Keratinocyte (primary cell): ENCODE results near the gene TNIP1. TPM values are rescaled to one million over a fixed set of nuclear protein-coding genes. Genes with fewer than 3 reads are reported as not detected.

Experiments
- DNase-seq: peaks from one replicate; pipeline ENCODE4 v3.0.0-alpha.2; 2011; ENCODE audit warnings: low read depth, missing footprints, low spot score
- FAIRE-seq: peaks from 2 replicates; lab custom pipeline; 2011; peaks lifted over from hg19 to GRCh38; lab: Jason Lieb, UNC
- H2AFZ ChIP-seq: 2 replicates; pipeline ENCODE4 v1.6.0; 2012; ENCODE audit warnings: low read length, control low read depth, inconsistent platforms; ENCODE audit not compliant: control insufficient read depth
- H3K27ac ChIP-seq: 2 replicates; pipeline ENCODE4 v1.5.1; 2011; ENCODE audit warnings: low read length; ENCODE audit not compliant: control insufficient read depth, insufficient read depth
- H3K27me3 ChIP-seq: 3 replicates; pipeline ENCODE4 v1.6.0; 2011; ENCODE audit warnings: low read length; ENCODE audit not compliant: control insufficient read depth, insufficient read depth; ENCODE audit errors: extremely low read depth
- H3K36me3 ChIP-seq, 2 experiments: 2 replicates in 1 of 2; 3 replicates in 1 of 2; pipeline ENCODE4 v1.5.1; 2011; ENCODE audit warnings: low read length in 2 of 2, mild to moderate bottlenecking in 1 of 2; ENCODE audit not compliant: control insufficient read depth in 2 of 2, insufficient read depth in 2 of 2; ENCODE audit errors: extremely low read depth in 1 of 2
- H3K4me1 ChIP-seq: 3 replicates; pipeline ENCODE4 v1.5.1; 2011; ENCODE audit warnings: low read length; ENCODE audit not compliant: control insufficient read depth, insufficient read depth; ENCODE audit errors: extremely low read depth
- H3K4me2 ChIP-seq: 3 replicates; pipeline ENCODE4 v1.6.0; 2011; ENCODE audit warnings: low read depth, low read length; ENCODE audit not compliant: control insufficient read depth, insufficient read depth; ENCODE audit errors: extremely low read depth
- H3K4me3 ChIP-seq, 3 experiments: fragments of 200-600 bp in 1 of 3; sonication (generic) in 1 of 3; 2 replicates in 2 of 3; 3 replicates in 1 of 3; pipeline ENCODE4 v1.5.1; 2011 to 2016; ENCODE audit warnings: low read length in 3 of 3, mild to moderate bottlenecking in 3 of 3, control low read depth in 2 of 3, inconsistent platforms in 1 of 3, low read depth in 1 of 3, mixed read lengths in 1 of 3, mixed run types in 1 of 3, moderate library complexity in 1 of 3; ENCODE audit not compliant: control insufficient read depth in 2 of 3, insufficient read depth in 2 of 3; ENCODE audit errors: extremely low read depth in 1 of 3
- H3K79me2 ChIP-seq: 2 replicates; pipeline ENCODE4 v1.6.0; 2012; ENCODE audit warnings: low read length; ENCODE audit not compliant: control insufficient read depth, insufficient read depth
- H3K9ac ChIP-seq: 3 replicates; pipeline ENCODE4 v1.6.0; 2011; ENCODE audit warnings: low read length; ENCODE audit not compliant: control insufficient read depth, insufficient read depth; ENCODE audit errors: extremely low read depth
- H3K9me1 ChIP-seq: 3 replicates; pipeline ENCODE4 v1.6.0; 2011; ENCODE audit warnings: low read length; ENCODE audit not compliant: control insufficient read depth, insufficient read depth; ENCODE audit errors: extremely low read depth
- H3K9me3 ChIP-seq: 2 replicates; pipeline ENCODE4 v1.5.1; 2012; ENCODE audit warnings: low read depth, low read length; ENCODE audit not compliant: control insufficient read depth
- H4K20me1 ChIP-seq: 3 replicates; pipeline ENCODE4 v1.6.0; 2011; ENCODE audit warnings: low read length; ENCODE audit not compliant: control insufficient read depth, insufficient read depth; ENCODE audit errors: extremely low read depth
- CTCF ChIP-seq, 3 experiments: IDR thresholded peaks in 1 of 3; conservative IDR thresholded peaks in 1 of 3; optimal IDR thresholded peaks in 1 of 3; 2 replicates in 2 of 3; 3 replicates in 1 of 3; pipeline versions ENCODE3 to v1.5.1; 2011; ENCODE audit warnings: low read length in 3 of 3, mild to moderate bottlenecking in 3 of 3, moderate library complexity in 2 of 3, control low read depth in 1 of 3, inconsistent platforms in 1 of 3; ENCODE audit not compliant: insufficient read depth in 2 of 3; ENCODE audit errors: extremely low read depth in 1 of 3
- EZH2 ChIP-seq: IDR thresholded peaks from one replicate; pipeline ENCODE4 v1.6.1; 2012; ENCODE audit warnings: inconsistent platforms, mild to moderate bottlenecking, low read length, moderate library complexity
- dilution Hi-C: fragments of 300-500 bp; cut with MboI; formaldehyde crosslinking; loops from one replicate; pipeline ENCODE4 v1.7.0; 2020; ENCODE audit warnings: low sequenced_read_pairs; ENCODE audit not compliant: extremely low pct_ligation_motif_present
- polyA plus RNA-seq, 5 experiments: library from polyadenylated mRNA; depleted of rRNA in 3 of 5; stranded (reverse) in 3 of 5; stranded (forward) in 1 of 5; unstranded in 1 of 5; fragments of >200 nt; gene quantifications; 1 replicate in 1 of 5; 2 replicates in 3 of 5; 3 replicates in 1 of 5; pipeline versions ENCODE4 v1.2.1 to v1.2.3, GENCODE V29; 2011 to 2012; ENCODE audit warnings: missing spikeins in 2 of 5, low read depth in 1 of 5, low replicate concordance in 1 of 5

Gene TNIP1
- polyA plus RNA-seq, 1 donor (not counting 4 experiments of a cell fraction or from before 2014, with no cell fraction given), result 47.9 TPM

DNA sequence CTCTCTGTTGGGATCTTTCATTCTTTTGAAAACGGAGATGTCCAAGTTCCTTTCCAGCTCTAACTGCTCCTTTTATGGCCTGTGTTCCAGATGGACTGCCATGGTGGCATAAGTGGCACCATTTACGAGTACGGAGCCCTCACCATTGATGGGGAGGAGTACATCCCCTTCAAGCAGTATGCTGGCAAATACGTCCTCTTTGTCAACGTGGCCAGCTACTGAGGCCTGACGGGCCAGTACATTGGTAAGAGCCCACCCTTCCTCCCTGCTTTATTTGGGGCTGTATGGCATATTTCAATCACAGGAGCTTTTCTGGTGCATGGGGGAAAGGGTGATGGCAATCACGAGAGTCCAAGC, 55.6 kb downstream of the TNIP1 start:
- H3K9me3 ChIP-seq, result no peaks in the 10 kb centered on the region
- no peak overlapping the region for H3K4me2 ChIP-seq
- peaks cover 25 to 29% of the 10 kb centered on the region in 2 experiments for H3K36me3 ChIP-seq
- H4K20me1 ChIP-seq, result no peaks in the 10 kb centered on the region
- H3K9ac ChIP-seq, result no peak overlapping the region
- TF ChIP-seq CTCF (optimal IDR thresholded peaks at IDR 0.05 in 1 of 3, IDR thresholded peaks at IDR 0.05 in 1 of 3, conservative IDR thresholded peaks at IDR 0.05 in 1 of 3; ENCODE audit: extremely low read depth in 1 of 3, insufficient read depth in 2 of 3, low read length in 3 of 3), result no peak
- TF ChIP-seq EZH2, result no peak
- H3K79me2 ChIP-seq, result no peaks in the 10 kb centered on the region
- H3K4me1 ChIP-seq, result peaks cover 39% of the 10 kb centered on the region
- DNase-seq (no peak), FAIRE-seq (no peak)
- H2AFZ ChIP-seq, result no peak overlapping the region
- H3K9me1 ChIP-seq, result no peaks in the 10 kb centered on the region
- no peak overlapping the region for H3K4me3 ChIP-seq
- H3K27me3 ChIP-seq, result no peaks in the 10 kb centered on the region
- H3K27ac ChIP-seq, result no peak overlapping the region
- dilution Hi-C loops, result no loop called here

DNA sequence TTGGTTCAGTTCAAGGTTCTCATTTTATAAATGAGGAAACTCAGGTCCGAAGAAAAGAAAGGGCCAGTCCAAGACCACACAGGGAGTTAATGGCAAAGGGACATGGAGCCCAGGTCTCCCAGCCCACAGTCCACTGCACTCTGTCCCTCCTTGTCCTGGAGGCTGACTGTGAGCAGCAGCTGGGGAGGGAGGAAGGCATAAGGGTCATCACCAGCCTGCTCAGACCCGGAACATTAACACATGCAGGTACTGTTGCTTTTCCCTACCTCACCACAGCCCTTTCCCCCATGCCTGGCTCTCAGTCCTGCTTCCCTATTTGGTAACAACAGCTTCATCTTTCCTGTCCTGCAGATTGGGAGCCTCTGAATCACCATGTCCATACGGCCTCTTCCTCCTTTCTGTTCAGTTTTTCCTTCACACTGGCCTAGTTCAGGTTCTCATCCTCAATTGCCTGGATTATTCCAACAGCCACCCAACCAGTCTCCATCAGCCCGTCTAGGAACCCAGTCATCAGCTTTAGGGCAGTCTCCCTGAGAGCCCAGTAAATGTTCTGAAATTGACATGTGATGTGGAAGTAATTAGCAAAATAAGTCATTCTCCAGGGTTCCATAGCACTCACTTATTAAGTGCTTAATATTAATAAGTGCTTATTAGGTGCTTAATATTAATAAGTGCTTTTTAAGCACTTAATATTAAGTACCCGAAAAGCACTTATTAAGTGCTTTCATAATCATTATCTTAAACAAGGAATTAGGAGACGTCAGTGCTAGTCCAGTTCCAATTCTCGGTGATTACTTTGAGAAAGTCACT, 56.2 kb downstream of the TNIP1 start:
- peaks cover 39% of the 10 kb centered on the region for H3K4me1 ChIP-seq
- TF ChIP-seq CTCF (optimal IDR thresholded peaks at IDR 0.05 in 1 of 3, IDR thresholded peaks at IDR 0.05 in 1 of 3, conservative IDR thresholded peaks at IDR 0.05 in 1 of 3; ENCODE audit: extremely low read depth in 1 of 3, insufficient read depth in 2 of 3, low read length in 3 of 3) (no peak), EZH2 (no peak)
- H2AFZ ChIP-seq, result no peak overlapping the region
- H4K20me1 ChIP-seq, result no peaks in the 10 kb centered on the region
- no peak overlapping the region for H3K9ac ChIP-seq
- H3K4me3 ChIP-seq, result no peak overlapping the region
- no peaks in the 10 kb centered on the region for H3K79me2 ChIP-seq
- H3K27me3 ChIP-seq, result no peaks in the 10 kb centered on the region
- H3K9me3 ChIP-seq, result no peaks in the 10 kb centered on the region
- dilution Hi-C loops, result no loop called here
- peak overlapping the region; percentile 51 for H3K4me2 ChIP-seq
- peak; percentile 66 for FAIRE-seq
- DNase-seq, result no peak
- H3K9me1 ChIP-seq, result no peaks in the 10 kb centered on the region
- H3K27ac ChIP-seq, result peak overlapping the region; percentile 94
- H3K36me3 ChIP-seq, result peaks cover 19 to 26% of the 10 kb centered on the region in 2 experiments
